Myocyte (in vitro differentiated cells): ENCODE data around the gene PSMD13. TPM values are rescaled to one million over a fixed set of nuclear protein-coding genes. Genes with fewer than 3 reads are reported as not detected.
A peak's percentile ranks its signal among the peaks of the same experiment; 100 is the strongest.

Experiments used
- DNase-seq: peaks from one replicate; pipeline ENCODE4 v3.0.0-alpha.2; 2012; ENCODE audit warnings: low read depth
- total RNA-seq: library from RNA; depleted of rRNA; stranded (reverse); fragments of >200 nt; gene quantifications from 2 replicates; pipeline ENCODE4 v1.2.3, GENCODE V29; 2014

PSMD13 gene
- total RNA-seq, 1 donor from 2014 or later = 116 TPM

- peak; percentile 36 for DNase-seq
These were observed 61.0 kb downstream of the PSMD13 start for GRCh38 chr11:297586-298405.

- no peak for DNase-seq
These were observed 61.8 kb downstream of the PSMD13 start for GRCh38 chr11:298406-299065.

- no peak for DNase-seq
These were observed 62.5 kb downstream of the PSMD13 start, which contains the start of gene IFITM5 for GRCh38 chr11:299081-299891. TSS of gene IFITM5 (minus strand) at chr11:299526. CDS start at chr11:299490, 36 bp downstream.

GRCh38 chr11:299951-300735 lies 63.4 kb downstream of the PSMD13 start:
- DNase-seq = peak; percentile 89

Other genes starting within 250 kb of the PSMD13 start
- gene SCGB1C1, start 43.9 kb upstream of the PSMD13 start, total RNA-seq = 0.75 TPM in 1 of 2 replicates, not detected in the other
- gene BET1L, start 29.6 kb upstream of the PSMD13 start, total RNA-seq = 19.3 and 21.1 TPM in 2 replicates
- gene RIC8A, start 29.3 kb upstream of the PSMD13 start, total RNA-seq = 139 and 149 TPM in 2 replicates
- 7.9 and 9.4 TPM in 2 replicates for gene SIRT3, start 634 bp upstream of the PSMD13 start, total RNA-seq
- gene NLRP6, start 41.4 kb downstream of the PSMD13 start, total RNA-seq = not detected in 2 replicates
- gene PGGHG, start 52.1 kb downstream of the PSMD13 start, total RNA-seq = 8.2 and 8.3 TPM in 2 replicates
- gene IFITM5, start 62.5 kb downstream of the PSMD13 start, total RNA-seq = not detected in 2 replicates
- gene IFITM2, start 70.8 kb downstream of the PSMD13 start, total RNA-seq = 12.5 and 14.4 TPM in 2 replicates
- 14.3 and 17.3 TPM in 2 replicates for gene IFITM1, start 77.1 kb downstream of the PSMD13 start, total RNA-seq
- gene IFITM3, start 83.9 kb downstream of the PSMD13 start, total RNA-seq = 33.1 and 57.7 TPM in 2 replicates
- gene B4GALNT4, start 132.5 kb downstream of the PSMD13 start, total RNA-seq = 0.40 and 1.3 TPM in 2 replicates
- gene PKP3, start 157.2 kb downstream of the PSMD13 start, total RNA-seq = 1.4 and 8.9 TPM in 2 replicates
- 1.5 and 1.7 TPM in 2 replicates for gene SIGIRR, start 178.0 kb downstream of the PSMD13 start, total RNA-seq
- gene ANO9, start 205.0 kb downstream of the PSMD13 start, total RNA-seq = 0.42 and 0.94 TPM in 2 replicates
- 78.1 and 110 TPM in 2 replicates for gene PTDSS2, start 213.3 kb downstream of the PSMD13 start, total RNA-seq